ENCODE measurements around the gene ZNF500. TPM values are rescaled to one million over a fixed set of nuclear protein-coding genes. Genes with fewer than 3 reads are reported as not detected.

The ZNF500 gene
- total RNA-seq, 3 donors from 2014 or later, result 8.2 to 17.0 (median 16.4) TPM

GRCh38 chr16:4752351-4753100, 14.4 kb downstream of the ZNF500 start:
- DNase-seq (ENCODE audit: low spot score in 2 of 2), result no peak
- H3K4me1 ChIP-seq, result no peaks in the 10 kb centered on the region

GRCh38 chr16:4750896-4751295, 16.1 kb downstream of the ZNF500 start:
- Histone ChIP-seq H3K27me3 (no peaks in the 10 kb centered on the region), H3K27ac (no peak overlapping the region), H3K9me3 (no peaks in the 10 kb centered on the region), H3K4me3 (no peak overlapping the region), H3K4me1 (no peaks in the 10 kb centered on the region), H3K36me3 (peaks cover 11% of the 10 kb centered on the region)
- no peak for TF ChIP-seq POLR2AphosphoS5 (IDR thresholded peaks at IDR 0.05)
- TF ChIP-seq POLR2A (IDR thresholded peaks at IDR 0.05), result no peak
- no peak for TF ChIP-seq CTCF (IDR thresholded peaks at IDR 0.05)
- intact Hi-C loops (cut with DNase I; ENCODE audit: low total_unique reads), result no loop called here
- DNase-seq (ENCODE audit: low spot score in 2 of 2), result no peak

More at GRCh38 chr16:4752351-4753100, 14.4 kb downstream of the ZNF500 start:
- no peak overlapping the region for H3K27ac ChIP-seq
- H3K4me3 ChIP-seq, result no peak overlapping the region
- no peaks in the 10 kb centered on the region for H3K27me3 ChIP-seq
- H3K9me3 ChIP-seq, result no peaks in the 10 kb centered on the region
- intact Hi-C loops (cut with DNase I; ENCODE audit: low total_unique reads), result no loop called here
- TF ChIP-seq CTCF (IDR thresholded peaks at IDR 0.05), result no peak
- TF ChIP-seq POLR2AphosphoS5 (IDR thresholded peaks at IDR 0.05), result no peak
- no peak for TF ChIP-seq POLR2A (IDR thresholded peaks at IDR 0.05)
- H3K36me3 ChIP-seq, result peaks cover 11% of the 10 kb centered on the region

DNA sequence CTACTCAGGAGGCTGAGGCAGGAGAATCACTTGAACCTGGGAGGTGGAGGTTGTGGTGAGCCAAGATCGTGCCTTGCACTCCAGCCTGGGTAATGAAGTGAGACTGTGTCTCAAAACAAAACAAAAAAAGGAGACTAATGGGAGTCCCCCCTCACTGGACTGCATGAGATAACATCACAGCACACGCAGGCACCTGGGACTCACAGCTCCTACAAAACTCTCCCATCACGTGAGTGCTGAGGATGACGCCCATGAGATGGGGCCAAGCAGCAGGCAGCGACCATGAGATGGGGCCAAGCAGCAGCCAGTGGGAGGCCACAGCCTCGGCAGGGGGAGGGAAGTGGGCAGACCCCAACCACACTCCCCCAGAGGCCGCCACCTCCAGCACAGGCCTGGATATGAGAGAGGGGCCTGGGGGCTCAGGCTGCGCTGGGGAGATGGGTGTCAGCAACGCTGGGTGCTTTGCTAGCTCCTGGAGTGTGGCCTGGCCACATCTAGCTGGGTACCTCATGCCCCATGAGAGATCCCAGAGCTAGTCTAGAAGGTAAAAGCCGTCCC, 17.2 kb downstream of the ZNF500 start:
- intact Hi-C loops (cut with DNase I; ENCODE audit: low total_unique reads), result no loop called here
- H3K36me3 ChIP-seq, result peaks cover 11% of the 10 kb centered on the region

DNA sequence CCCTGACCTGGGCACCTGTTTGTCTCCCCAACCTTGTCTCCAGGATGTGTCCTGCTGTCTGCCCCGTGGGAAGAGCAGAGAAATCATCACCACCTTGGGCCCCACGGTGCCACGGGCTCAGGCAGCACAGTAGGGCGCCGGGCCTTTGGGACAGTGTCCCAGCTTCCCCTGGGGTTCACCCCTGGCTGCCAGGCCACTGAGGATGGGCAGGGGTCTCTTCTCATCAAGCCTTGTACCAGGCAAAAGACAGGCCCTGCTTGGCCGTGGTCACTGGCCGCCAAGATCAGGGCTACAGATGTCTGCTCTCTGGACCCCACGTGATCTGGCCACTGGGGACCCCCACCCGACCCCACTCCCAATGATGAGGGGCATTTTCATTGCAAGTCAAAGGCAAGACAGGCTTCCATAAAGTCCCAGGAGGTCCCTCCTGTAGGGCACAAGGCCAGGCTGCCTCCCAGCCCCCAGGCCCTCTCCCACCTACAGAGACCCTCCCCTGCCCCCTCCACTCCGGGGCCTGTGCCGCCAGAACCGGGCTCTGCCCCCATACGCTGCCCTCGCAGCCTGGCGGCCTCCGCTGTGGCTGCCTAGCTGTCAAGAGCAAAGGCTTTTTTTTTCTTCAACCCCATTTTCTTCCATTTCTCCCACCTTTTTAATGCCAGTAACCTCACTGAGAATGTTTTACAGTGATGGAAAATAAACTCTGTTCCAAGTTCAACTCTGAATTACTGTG, 18.1 kb downstream of the ZNF500 start:
- Histone ChIP-seq H3K27me3 (no peaks in the 10 kb centered on the region), H3K4me3 (no peak overlapping the region), H3K9me3 (no peaks in the 10 kb centered on the region), H3K4me1 (no peaks in the 10 kb centered on the region), H3K36me3 (peaks cover 11% of the 10 kb centered on the region), H3K27ac (no peak overlapping the region)
- no peak for TF ChIP-seq POLR2A (IDR thresholded peaks at IDR 0.05)
- no peak for TF ChIP-seq POLR2AphosphoS5 (IDR thresholded peaks at IDR 0.05)
- no peak for TF ChIP-seq CTCF (IDR thresholded peaks at IDR 0.05)
- intact Hi-C loops (cut with DNase I; ENCODE audit: low total_unique reads), result no loop called here
- no peak for DNase-seq (ENCODE audit: low spot score in 2 of 2)

More for the DNA sequence above, 17.2 kb downstream of the ZNF500 start:
- Histone ChIP-seq H3K9me3 (no peaks in the 10 kb centered on the region), H3K27ac (no peak overlapping the region), H3K4me1 (no peaks in the 10 kb centered on the region), H3K4me3 (no peak overlapping the region), H3K27me3 (no peaks in the 10 kb centered on the region)
- TF ChIP-seq POLR2A (IDR thresholded peaks at IDR 0.05), result no peak
- TF ChIP-seq POLR2AphosphoS5 (IDR thresholded peaks at IDR 0.05), result no peak
- TF ChIP-seq CTCF (IDR thresholded peaks at IDR 0.05), result no peak
- DNase-seq (ENCODE audit: low spot score in 2 of 2), result no peak
